ENCODE data around the gene PLA2G4C.

DNA sequence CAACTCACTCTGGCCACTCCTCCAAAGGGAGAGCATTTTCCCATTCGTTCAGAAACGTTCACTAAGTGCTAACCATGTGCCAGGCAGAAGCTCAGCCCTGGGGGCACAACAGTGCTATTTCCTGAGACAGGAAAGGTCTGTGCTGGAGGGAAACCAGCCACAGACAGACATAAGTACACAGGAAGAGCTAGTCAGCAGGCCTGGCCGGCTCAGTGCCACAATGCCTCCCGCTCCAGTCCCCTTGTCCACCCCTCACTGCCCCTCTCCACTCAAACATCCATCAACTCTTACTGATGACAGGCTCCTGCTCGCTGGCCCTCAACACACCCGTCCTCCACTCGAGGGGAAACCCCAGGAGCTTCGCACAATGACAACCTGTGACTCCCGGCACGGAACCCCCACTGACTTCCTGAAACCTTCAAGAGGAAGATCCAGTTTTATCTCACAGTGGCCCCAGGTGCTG, 11.3 kb upstream of the PLA2G4C start:
- TF ChIP-seq, protein P1, sequence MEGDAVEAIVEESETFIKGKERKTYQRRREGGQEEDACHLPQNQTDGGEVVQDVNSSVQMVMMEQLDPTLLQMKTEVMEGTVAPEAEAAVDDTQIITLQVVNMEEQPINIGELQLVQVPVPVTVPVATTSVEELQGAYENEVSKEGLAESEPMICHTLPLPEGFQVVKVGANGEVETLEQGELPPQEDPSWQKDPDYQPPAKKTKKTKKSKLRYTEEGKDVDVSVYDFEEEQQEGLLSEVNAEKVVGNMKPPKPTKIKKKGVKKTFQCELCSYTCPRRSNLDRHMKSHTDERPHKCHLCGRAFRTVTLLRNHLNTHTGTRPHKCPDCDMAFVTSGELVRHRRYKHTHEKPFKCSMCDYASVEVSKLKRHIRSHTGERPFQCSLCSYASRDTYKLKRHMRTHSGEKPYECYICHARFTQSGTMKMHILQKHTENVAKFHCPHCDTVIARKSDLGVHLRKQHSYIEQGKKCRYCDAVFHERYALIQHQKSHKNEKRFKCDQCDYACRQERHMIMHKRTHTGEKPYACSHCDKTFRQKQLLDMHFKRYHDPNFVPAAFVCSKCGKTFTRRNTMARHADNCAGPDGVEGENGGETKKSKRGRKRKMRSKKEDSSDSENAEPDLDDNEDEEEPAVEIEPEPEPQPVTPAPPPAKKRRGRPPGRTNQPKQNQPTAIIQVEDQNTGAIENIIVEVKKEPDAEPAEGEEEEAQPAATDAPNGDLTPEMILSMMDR (IDR thresholded peaks at IDR 0.05), result no peak
- TF ChIP-seq POLR2A (IDR thresholded peaks at IDR 0.05), result no peak
